Measurements from ENCODE around the gene CIITA.

Gene CIITA

DNA sequence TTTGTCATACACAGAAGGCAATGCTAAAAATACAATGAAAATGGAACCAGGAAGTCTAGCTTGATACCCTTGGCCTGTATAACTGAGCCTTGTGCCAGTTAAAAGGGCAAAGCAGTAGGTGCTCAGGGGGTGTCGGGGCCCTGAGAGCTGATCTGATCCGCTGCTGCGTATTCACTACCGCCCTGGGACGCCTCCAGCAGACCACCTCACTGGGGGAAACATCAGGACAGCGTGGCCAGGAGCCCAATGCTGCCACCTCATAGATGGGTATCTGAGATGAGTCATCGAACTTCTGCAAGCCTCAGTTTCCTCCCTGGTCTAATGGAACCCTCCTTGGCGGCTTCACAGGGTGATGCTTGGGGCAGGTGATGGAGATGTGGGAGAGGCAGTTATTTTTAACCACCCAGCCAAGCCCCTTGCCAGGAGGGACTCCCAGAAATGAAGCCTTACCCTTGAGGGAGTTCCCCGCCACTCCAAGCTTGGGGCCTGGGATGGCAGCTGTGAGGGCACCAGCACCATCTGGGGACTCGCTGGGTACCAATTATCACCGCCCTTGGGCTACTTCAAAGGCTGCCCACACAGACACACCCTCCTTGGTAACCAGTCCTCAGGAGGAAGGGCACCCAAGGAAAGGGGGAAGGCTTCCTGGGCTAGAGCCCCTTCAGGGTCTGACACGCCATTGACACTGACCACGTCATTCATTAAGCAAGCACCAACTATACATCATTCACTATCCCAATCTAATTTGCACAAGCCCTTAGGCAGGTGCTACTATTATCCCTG, 57.5 kb downstream of the CIITA start:
- Histone ChIP-seq H3K79me2 (peaks cover 26% of the 10 kb centered on the region), H3K9me3 (ENCODE audit: control insufficient read depth, low read length) (no peaks in the 10 kb centered on the region), H2AFZ (no peak overlapping the region), H3K9ac (no peak overlapping the region), H3K27ac (no peak overlapping the region), H3K4me1 (peaks cover 40% of the 10 kb centered on the region), H3K4me3 (ENCODE audit: low read depth, low read length) (no peak overlapping the region), H3K27me3 (ENCODE audit: control insufficient read depth, insufficient read depth, low read length) (no peaks in the 10 kb centered on the region), H3K4me2 (ENCODE audit: low read length) (no peak overlapping the region), H3K36me3 (ENCODE audit: control insufficient read depth, insufficient read depth, low read length) (no peaks in the 10 kb centered on the region)
- TF ChIP-seq, protein P1, sequence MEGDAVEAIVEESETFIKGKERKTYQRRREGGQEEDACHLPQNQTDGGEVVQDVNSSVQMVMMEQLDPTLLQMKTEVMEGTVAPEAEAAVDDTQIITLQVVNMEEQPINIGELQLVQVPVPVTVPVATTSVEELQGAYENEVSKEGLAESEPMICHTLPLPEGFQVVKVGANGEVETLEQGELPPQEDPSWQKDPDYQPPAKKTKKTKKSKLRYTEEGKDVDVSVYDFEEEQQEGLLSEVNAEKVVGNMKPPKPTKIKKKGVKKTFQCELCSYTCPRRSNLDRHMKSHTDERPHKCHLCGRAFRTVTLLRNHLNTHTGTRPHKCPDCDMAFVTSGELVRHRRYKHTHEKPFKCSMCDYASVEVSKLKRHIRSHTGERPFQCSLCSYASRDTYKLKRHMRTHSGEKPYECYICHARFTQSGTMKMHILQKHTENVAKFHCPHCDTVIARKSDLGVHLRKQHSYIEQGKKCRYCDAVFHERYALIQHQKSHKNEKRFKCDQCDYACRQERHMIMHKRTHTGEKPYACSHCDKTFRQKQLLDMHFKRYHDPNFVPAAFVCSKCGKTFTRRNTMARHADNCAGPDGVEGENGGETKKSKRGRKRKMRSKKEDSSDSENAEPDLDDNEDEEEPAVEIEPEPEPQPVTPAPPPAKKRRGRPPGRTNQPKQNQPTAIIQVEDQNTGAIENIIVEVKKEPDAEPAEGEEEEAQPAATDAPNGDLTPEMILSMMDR (IDR thresholded peaks at IDR 0.05), result no peak

DNA sequence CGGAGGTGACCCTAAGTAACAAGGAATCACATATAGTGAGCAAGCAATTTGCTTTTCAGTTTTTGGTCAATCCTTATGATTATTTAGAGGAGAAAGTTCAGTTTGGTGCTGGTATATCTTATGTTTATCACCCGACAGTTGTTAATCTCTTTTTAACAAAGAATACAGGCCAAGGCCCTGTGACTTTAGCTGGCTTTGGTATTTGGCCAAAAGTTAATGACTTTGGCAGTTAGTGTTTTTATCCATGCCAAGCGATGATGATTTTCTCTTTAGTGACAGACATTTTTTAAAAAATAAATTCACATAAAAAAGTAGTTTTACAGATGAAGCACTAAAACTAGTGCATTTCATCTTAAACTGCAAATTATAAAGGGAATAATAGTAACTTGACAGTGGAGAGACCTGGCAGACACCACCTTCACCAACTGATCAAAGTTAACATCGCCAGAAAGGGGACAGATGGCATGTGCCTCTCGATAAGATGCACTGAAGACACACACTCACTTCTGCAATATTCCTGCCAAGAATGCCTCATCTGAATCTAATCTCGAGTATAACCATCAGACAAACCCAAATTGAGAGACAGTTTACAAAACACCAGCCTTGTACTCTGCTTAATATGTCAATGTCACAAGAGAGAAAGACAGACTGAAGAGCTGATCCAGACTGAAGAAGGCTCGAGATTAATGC, 58.4 kb downstream of the CIITA start:
- Histone ChIP-seq H3K79me2 (peaks cover 26% of the 10 kb centered on the region), H3K27ac (no peak overlapping the region), H3K27me3 (ENCODE audit: control insufficient read depth, insufficient read depth, low read length) (no peaks in the 10 kb centered on the region), H3K4me1 (peaks cover 48% of the 10 kb centered on the region), H2AFZ (no peak overlapping the region), H3K4me3 (ENCODE audit: low read depth, low read length) (no peak overlapping the region), H3K36me3 (ENCODE audit: control insufficient read depth, insufficient read depth, low read length) (no peaks in the 10 kb centered on the region), H3K9me3 (ENCODE audit: control insufficient read depth, low read length) (no peaks in the 10 kb centered on the region), H3K9ac (no peak overlapping the region), H3K4me2 (ENCODE audit: low read length) (no peak overlapping the region)
- TF ChIP-seq, protein P1 (IDR thresholded peaks at IDR 0.05), result no peak

DNA sequence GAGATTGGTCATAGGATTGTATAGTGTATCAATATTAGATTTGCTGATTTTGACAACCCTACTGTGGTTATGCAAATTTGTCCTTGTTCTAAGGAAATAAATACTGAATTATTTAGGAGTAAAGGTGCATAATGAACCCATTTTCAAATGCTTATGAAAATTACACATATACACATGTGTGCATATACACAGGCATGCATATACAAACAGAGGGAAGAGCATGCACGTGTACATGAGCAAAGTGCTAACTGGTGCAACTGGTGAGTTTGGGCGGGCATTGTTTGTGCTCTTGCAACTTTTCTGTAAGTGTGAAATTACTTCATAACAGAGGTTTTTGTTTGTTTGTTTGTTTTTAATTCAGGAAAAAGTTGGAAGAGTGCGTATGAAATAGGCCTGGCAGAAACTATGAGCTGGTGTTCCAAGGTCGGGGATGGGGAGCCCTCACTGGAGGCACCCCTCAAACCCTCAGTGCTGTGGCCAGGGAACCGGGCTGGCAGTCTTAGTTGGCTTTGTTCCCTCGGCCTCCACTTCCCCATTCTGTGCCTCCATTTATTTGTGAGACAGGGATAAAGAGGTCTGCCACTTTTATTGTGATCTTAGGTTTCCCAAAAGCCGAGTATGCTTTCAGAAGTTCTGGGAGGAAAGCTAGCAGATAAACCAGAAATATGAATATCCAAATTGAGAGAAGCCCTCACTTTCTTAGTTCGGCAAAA, 59.4 kb downstream of the CIITA start:
- TF ChIP-seq, protein P1 (IDR thresholded peaks at IDR 0.05), result no peak

GRCh38 chr16:10937068-10937859, 60.3 kb downstream of the CIITA start:
- no peak overlapping the region for H3K9ac ChIP-seq
- TF ChIP-seq, protein P1 (IDR thresholded peaks at IDR 0.05), result no peak
- H3K36me3 ChIP-seq (ENCODE audit: control insufficient read depth, insufficient read depth, low read length), result no peaks in the 10 kb centered on the region
- no peaks in the 10 kb centered on the region for H3K9me3 ChIP-seq (ENCODE audit: control insufficient read depth, low read length)
- no peak overlapping the region for H2AFZ ChIP-seq
- peak overlapping the region; percentile 58 for H3K4me2 ChIP-seq (ENCODE audit: low read length)
- peak overlapping the region; percentile 17 for H3K4me3 ChIP-seq (ENCODE audit: low read depth, low read length)
- H3K4me1 ChIP-seq, result peaks cover 52% of the 10 kb centered on the region
- peaks cover 26% of the 10 kb centered on the region for H3K79me2 ChIP-seq
- no peaks in the 10 kb centered on the region for H3K27me3 ChIP-seq (ENCODE audit: control insufficient read depth, insufficient read depth, low read length)
- no peak overlapping the region for H3K27ac ChIP-seq

More for the DNA sequence above, 59.4 kb downstream of the CIITA start:
- H3K4me2 ChIP-seq (ENCODE audit: low read length), result no peak overlapping the region
- H2AFZ ChIP-seq, result no peak overlapping the region
- no peak overlapping the region for H3K27ac ChIP-seq
- no peak overlapping the region for H3K4me3 ChIP-seq (ENCODE audit: low read depth, low read length)
- no peaks in the 10 kb centered on the region for H3K36me3 ChIP-seq (ENCODE audit: control insufficient read depth, insufficient read depth, low read length)
- no peak overlapping the region for H3K9ac ChIP-seq
- peaks cover 52% of the 10 kb centered on the region for H3K4me1 ChIP-seq
- peaks cover 26% of the 10 kb centered on the region for H3K79me2 ChIP-seq
- no peaks in the 10 kb centered on the region for H3K27me3 ChIP-seq (ENCODE audit: control insufficient read depth, insufficient read depth, low read length)
- H3K9me3 ChIP-seq (ENCODE audit: control insufficient read depth, low read length), result no peaks in the 10 kb centered on the region
